ENCODE results near the gene FKBP3.
A peak's percentile ranks its signal among the peaks of the same experiment; 100 is the strongest.

FKBP3 gene

GRCh38 chr14:45135659-45136395 is 1.5 kb upstream of the FKBP3 start, which contains the start of gene FANCM:
TSS of gene FANCM (plus strand) at chr14:45135930. CDS start at chr14:45136032, 102 bp downstream.
- TF ChIP-seq, protein P1, sequence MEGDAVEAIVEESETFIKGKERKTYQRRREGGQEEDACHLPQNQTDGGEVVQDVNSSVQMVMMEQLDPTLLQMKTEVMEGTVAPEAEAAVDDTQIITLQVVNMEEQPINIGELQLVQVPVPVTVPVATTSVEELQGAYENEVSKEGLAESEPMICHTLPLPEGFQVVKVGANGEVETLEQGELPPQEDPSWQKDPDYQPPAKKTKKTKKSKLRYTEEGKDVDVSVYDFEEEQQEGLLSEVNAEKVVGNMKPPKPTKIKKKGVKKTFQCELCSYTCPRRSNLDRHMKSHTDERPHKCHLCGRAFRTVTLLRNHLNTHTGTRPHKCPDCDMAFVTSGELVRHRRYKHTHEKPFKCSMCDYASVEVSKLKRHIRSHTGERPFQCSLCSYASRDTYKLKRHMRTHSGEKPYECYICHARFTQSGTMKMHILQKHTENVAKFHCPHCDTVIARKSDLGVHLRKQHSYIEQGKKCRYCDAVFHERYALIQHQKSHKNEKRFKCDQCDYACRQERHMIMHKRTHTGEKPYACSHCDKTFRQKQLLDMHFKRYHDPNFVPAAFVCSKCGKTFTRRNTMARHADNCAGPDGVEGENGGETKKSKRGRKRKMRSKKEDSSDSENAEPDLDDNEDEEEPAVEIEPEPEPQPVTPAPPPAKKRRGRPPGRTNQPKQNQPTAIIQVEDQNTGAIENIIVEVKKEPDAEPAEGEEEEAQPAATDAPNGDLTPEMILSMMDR (IDR thresholded peaks at IDR 0.05; ENCODE audit: low read depth, low read length, missing control alignments), result no peak
- peak within 1 kb of the TSS; percentile 96 for H3K4me3 ChIP-seq (ENCODE audit: low read depth, low read length)
- DNase-seq (ENCODE audit: low read depth), result peak; percentile 97

GRCh38 chr14:45135156-45135555 is 875 bp upstream of the FKBP3 start:
- H3K4me3 ChIP-seq (ENCODE audit: low read depth, low read length), result peak overlapping the region; percentile 96
- DNase-seq (ENCODE audit: low read depth), result no peak
- TF ChIP-seq, protein P1 (IDR thresholded peaks at IDR 0.05; ENCODE audit: low read depth, low read length, missing control alignments), result no peak

DNA sequence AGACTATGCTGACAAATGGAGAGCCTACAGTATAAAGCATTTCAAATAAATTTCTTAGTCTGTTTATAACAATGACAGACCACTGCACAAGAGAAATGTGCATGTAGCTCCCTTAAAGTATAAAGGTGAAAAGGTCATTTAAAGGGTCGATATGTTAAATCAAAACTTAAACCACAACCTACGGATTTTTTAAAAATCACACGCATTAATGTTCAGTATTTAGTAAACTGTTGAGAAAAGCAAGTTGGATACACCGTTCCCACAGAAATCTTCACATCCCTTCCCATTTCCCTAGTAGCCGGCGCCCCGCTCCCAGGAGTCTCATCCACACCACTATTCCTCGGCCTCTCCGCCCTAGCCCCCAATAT is 614 bp downstream of the FKBP3 start:
- no peak for DNase-seq (ENCODE audit: low read depth)
- TF ChIP-seq, protein P1 (IDR thresholded peaks at IDR 0.05; ENCODE audit: low read depth, low read length, missing control alignments), result no peak
- peak overlapping the region; percentile 79 for H3K4me3 ChIP-seq (ENCODE audit: low read depth, low read length)

GRCh38 chr14:45128963-45129629 is 5.2 kb downstream of the FKBP3 start:
- TF ChIP-seq, protein P1 (IDR thresholded peaks at IDR 0.05; ENCODE audit: low read depth, low read length, missing control alignments), result no peak
- DNase-seq (ENCODE audit: low read depth), result no peak
- H3K4me3 ChIP-seq (ENCODE audit: low read depth, low read length), result no peak overlapping the region

DNA sequence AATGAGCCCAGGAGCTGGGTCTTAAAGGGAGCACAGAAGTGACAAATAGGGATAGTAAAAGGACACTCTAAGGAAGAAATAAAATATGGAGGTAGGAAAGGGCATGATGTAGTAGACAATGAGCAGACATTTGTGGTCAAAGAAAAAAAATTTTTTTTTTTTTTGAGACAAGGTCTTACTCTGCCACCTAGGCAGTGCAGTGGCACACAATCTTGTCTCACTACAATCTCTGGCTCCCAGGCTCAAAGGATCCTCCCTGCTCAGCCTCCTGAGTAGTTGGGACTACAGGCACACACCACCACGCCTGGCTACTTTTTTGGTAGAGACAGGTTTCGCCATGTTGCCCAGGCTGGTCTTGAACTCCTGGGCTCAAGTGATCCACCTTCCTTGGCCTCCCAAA is 8.5 kb downstream of the FKBP3 start:
- DNase-seq (ENCODE audit: low read depth), result no peak
- TF ChIP-seq, protein P1 (IDR thresholded peaks at IDR 0.05; ENCODE audit: low read depth, low read length, missing control alignments), result no peak
- H3K4me3 ChIP-seq (ENCODE audit: low read depth, low read length), result no peak overlapping the region

DNA sequence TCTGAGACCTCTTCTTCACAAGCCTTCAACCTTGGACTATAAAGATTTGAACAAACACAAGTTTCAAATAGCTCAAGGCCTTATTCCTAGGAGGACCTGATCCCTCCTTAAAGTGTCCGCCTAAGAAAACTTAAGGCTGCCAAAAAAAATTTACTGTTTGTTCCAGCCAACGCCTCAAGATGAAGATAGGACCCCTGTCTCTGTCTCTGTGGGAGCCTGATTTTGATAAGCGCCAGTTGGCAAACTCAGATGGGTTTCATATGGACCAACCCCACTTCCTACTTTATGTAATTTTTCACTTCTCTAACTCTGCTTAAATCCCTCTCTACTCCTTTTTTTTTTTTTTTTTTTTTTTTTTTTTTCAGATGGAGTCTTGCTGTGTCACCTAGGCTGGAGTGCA is 11.0 kb downstream of the FKBP3 start:
- TF ChIP-seq, protein P1 (IDR thresholded peaks at IDR 0.05; ENCODE audit: low read depth, low read length, missing control alignments), result no peak
- H3K4me3 ChIP-seq (ENCODE audit: low read depth, low read length), result no peak overlapping the region
- no peak for DNase-seq (ENCODE audit: low read depth)
